GM12872 (cell line): ENCODE data around the gene HIPK4.

Source experiments
- TF ChIP-seq, protein P1 (sequence below): IDR thresholded peaks from 3 replicates; pipeline ENCODE4 v1.5.1; 2011; ENCODE audit warnings: low read depth, mild to moderate bottlenecking, low read length, moderate library complexity; ENCODE audit not compliant: insufficient read depth

The HIPK4 gene

DNA sequence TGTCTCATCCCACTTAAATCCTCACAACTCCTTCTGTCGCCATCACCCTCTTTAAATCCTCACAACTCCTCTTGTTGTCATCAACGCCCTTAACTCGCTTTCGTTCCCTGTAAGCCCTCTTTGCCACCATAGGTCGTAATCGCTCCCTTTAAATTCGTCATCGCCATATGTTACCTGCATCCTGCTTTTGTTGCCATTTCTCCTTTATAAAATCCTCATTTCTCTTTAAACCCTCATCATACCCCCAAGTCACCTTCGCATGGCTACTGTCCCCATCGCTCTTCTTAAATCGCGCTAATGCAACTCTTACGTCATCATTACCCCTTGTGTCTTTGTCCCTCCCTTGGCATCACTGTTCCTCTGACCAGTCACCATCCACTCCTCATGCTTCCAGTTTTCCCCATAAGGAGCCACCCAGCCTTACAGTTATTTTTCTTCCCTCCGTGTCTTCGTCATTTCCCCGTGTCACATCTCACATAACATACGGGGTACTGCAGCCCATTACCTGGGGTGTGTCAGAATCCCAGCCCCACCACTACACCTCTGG, 40.9 kb downstream of the HIPK4 start:
- TF ChIP-seq, protein P1, sequence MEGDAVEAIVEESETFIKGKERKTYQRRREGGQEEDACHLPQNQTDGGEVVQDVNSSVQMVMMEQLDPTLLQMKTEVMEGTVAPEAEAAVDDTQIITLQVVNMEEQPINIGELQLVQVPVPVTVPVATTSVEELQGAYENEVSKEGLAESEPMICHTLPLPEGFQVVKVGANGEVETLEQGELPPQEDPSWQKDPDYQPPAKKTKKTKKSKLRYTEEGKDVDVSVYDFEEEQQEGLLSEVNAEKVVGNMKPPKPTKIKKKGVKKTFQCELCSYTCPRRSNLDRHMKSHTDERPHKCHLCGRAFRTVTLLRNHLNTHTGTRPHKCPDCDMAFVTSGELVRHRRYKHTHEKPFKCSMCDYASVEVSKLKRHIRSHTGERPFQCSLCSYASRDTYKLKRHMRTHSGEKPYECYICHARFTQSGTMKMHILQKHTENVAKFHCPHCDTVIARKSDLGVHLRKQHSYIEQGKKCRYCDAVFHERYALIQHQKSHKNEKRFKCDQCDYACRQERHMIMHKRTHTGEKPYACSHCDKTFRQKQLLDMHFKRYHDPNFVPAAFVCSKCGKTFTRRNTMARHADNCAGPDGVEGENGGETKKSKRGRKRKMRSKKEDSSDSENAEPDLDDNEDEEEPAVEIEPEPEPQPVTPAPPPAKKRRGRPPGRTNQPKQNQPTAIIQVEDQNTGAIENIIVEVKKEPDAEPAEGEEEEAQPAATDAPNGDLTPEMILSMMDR = no peak

DNA sequence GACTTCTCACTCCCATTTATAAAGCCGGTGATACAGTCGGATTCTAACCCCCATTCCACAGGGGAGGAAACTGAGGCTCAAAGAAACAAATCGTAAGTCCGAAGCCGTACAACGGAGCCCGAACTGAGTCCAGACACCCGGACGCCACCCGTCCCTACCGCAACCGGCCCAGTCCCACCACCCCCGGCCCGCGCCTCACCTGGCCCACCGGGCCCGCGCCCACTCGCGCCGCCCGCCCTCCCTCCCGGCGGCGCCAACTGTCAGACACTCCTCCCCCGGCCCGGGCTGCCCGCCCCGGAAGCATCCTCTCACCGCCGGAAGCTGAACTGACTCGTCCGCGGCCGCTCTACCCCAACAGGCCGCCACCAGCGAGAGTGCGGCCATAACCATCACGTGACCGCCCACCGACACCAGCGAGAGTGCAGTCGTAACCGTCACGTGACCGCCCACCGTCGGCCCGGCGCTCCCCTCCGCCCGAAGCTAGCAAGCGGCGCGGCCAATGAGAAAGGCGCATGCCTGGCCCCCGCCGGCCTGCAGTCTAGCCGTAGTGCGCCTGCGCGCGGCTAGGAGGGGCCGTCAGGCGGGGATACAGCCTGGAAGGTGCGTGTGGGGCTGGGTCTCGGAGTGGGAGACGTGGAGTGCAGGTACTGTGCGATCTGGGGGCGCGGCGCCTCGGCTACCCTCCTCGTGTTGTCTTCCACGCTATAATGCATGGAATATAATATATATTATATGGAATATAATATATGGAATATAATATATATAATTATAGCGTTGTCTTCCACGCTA, 41.7 kb downstream of the HIPK4 start, which contains the start of the genes C19orf47 and PLD3:
Gene C19orf47, minus strand, starts transcription at position 273 of the 789 bp plus-strand sequence. CDS start 6,540 bp downstream, outside the sequence.
Gene PLD3, plus strand, starts transcription at position 571 of the 789 bp plus-strand sequence. CDS start 17,789 bp downstream, outside the sequence.
- TF ChIP-seq, protein P1 = no peak

GRCh38 chr19:40344422-40344821, 45.6 kb downstream of the HIPK4 start:
- TF ChIP-seq, protein P1 = no peak

DNA sequence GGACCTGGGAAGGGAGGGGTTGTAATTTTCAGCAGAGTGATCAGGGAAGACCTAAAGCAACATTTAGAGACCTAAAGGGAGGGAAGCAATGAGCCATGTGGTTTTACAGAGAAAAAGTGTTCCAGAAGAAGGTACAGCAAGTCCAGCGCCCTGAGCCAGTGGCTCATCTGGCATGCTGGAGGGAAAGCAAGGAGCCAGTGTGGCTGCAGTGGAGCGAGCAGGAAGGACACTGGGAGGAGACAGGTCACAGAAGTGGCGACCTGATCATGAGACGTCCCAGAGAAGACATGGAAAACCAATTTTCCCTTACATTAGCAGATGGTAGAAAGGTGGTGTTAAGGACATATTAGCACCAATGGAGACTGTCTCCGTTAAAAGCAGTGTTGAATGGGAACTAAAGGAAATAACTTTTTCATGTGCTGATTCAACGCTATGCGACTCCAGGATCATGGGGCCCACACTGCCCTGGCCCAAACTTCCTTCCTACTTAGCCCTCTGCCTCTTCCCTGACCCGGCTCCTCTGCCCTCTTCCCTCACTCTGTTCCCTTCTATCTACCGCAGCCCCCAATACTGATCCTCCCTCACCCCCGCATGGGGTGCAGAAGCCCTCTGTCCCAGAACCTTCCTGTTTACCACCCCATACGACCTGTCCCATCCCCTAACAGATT, 47.2 kb downstream of the HIPK4 start:
- TF ChIP-seq, protein P1 = no peak

DNA sequence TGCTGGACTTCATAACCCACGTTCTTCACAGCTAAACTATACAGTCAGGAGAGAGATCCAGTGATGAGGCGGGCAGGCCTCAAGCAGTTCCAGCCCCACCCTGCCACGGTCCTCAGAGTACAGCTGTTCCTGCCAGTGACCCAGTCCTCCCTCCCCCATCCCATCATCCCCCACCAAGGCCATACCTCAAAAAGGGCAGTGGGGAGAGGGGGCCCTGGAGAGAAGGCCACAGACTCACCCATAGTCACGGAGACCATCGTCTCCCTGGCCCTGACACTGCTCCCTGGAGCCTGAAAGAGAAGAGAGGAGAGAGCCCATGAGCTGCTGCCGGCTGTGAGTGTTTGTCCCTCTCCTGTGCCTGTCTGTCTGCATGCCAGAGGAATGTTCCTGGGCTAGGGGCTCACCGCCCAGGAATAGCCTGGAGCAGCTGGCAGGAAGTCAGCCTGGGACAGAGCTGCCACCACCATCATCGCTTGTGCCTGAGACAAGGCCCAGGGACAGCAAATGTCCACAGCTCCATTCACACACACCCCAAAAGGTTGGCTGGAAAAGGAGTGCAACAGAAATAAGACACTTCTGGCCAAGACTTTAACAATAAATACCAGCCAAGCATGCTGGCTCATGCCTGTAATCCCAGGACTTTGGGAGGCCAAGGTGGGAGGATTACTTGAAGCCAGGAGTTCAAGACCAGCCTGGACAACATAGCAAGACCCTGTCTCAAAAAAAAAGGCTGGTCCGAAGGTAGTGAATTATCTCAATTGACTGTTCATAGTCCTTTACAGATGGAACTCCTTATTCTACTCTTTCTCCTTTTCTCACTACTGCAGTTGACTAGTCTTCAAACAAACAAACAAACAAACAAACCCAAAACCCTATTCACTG, 48.1 kb downstream of the HIPK4 start:
- TF ChIP-seq, protein P1 = no peak

GRCh38 chr19:40339018-40339728, 50.8 kb downstream of the HIPK4 start:
- TF ChIP-seq, protein P1 = no peak
